HEK293 (cell line): Measurements from ENCODE around the gene SH3BP4.
A peak's percentile ranks its signal among the peaks of the same experiment; 100 is the strongest.
"Not testable (repeated sequence)": the region's sequence is repeated elsewhere in the genome, so short reads cannot be mapped to it uniquely, and the experiment has no call there.

ENCODE experiments used
- CTCF ChIA-PET: fragments of 350-600 bp; formaldehyde crosslinking; extraction: SDS; loops from one replicate; lab custom pipeline; 2021; ENCODE audit warnings: antibody characterized with exemption; lab: Yijun Ruan, JAX
- POLR2A ChIA-PET: fragments of 300-600 bp; formaldehyde crosslinking; extraction: SDS; loops from one replicate; lab custom pipeline; 2020; ENCODE audit warnings: antibody characterized with exemption, inconsistent platforms; lab: Yijun Ruan, JAX
- H3K27ac ChIP-seq: fragments of 200-500 bp; sonication (Bioruptor generic); 2 replicates; pipeline ENCODE4 v1.5.1; 2014; ENCODE audit warnings: low read depth, low read length, control low read depth, inconsistent platforms; ENCODE audit errors: extremely low read depth
- H3K36me3 ChIP-seq, 2 experiments: fragments of 200-500 bp in 1 of 2; sonication (Bioruptor generic) in 1 of 2; 1 replicate in 1 of 2; 2 replicates in 1 of 2; pipeline ENCODE4 v1.5.1; 2014 to 2017; ENCODE audit warnings: inconsistent platforms in 2 of 2, low read length in 2 of 2; ENCODE audit not compliant: control insufficient read depth in 2 of 2, insufficient read depth in 1 of 2
- H3K4me1 ChIP-seq: fragments of 200-500 bp; sonication (Bioruptor generic); 2 replicates; pipeline ENCODE4 v1.5.1; 2014; ENCODE audit warnings: mild to moderate bottlenecking, low read length, inconsistent platforms; ENCODE audit not compliant: control insufficient read depth, insufficient read depth
- H3K4me3 ChIP-seq: 2 replicates; pipeline ENCODE4 v1.5.1; 2011; ENCODE audit warnings: low read depth, mild to moderate bottlenecking, control low read depth, low read length, moderate library complexity
- H3K9me3 ChIP-seq: fragments of 200-500 bp; sonication (Bioruptor generic); 2 replicates; pipeline ENCODE4 v1.5.1; 2014; ENCODE audit warnings: low read depth, low read length, inconsistent platforms; ENCODE audit not compliant: control insufficient read depth, insufficient read depth
- GLIS2 ChIP-seq: fragments of 450-650 bp; formaldehyde crosslinking; IDR thresholded peaks from 2 replicates; pipeline ENCODE4 v1.5.1; 2016; ENCODE audit warnings: missing biosample characterization, missing genetic modification characterization
- HOXD13 ChIP-seq: sonication (generic); formaldehyde crosslinking; IDR thresholded peaks from 2 replicates; pipeline ENCODE4 v1.8.0; 2022; ENCODE audit warnings: missing genetic modification reagents, borderline replicate concordance
- OSR2 ChIP-seq: fragments of 450-650 bp; formaldehyde crosslinking; IDR thresholded peaks from 2 replicates; pipeline ENCODE4 v1.5.1; 2016; ENCODE audit warnings: missing biosample characterization, missing genetic modification characterization
- SCRT1 ChIP-seq: fragments of 450-650 bp; formaldehyde crosslinking; IDR thresholded peaks from 2 replicates; pipeline ENCODE4 v1.5.1; 2016; ENCODE audit warnings: missing biosample characterization, missing genetic modification characterization, borderline replicate concordance
- ZBTB48 ChIP-seq: fragments of 450-650 bp; formaldehyde crosslinking; IDR thresholded peaks from 2 replicates; pipeline ENCODE4 v1.5.1; 2016; ENCODE audit warnings: missing biosample characterization, missing genetic modification characterization
- ZFHX2 ChIP-seq: fragments of 450-650 bp; formaldehyde crosslinking; conservative IDR thresholded peaks from 2 replicates; pipeline ENCODE4 v1.5.1; 2016; ENCODE audit warnings: missing biosample characterization, missing genetic modification characterization
- ZFP69B ChIP-seq: fragments of 450-650 bp; formaldehyde crosslinking; IDR thresholded peaks from 2 replicates; pipeline ENCODE4 v1.5.1; 2016; ENCODE audit warnings: missing biosample characterization, missing genetic modification characterization
- ZNF146 ChIP-seq: fragments of 450-650 bp; formaldehyde crosslinking; IDR thresholded peaks from 2 replicates; pipeline ENCODE4 v1.5.1; 2016; ENCODE audit warnings: missing biosample characterization, missing genetic modification characterization
- ZNF404 ChIP-seq: fragments of 450-650 bp; formaldehyde crosslinking; IDR thresholded peaks from 2 replicates; pipeline ENCODE4 v1.5.1; 2017; ENCODE audit warnings: missing biosample characterization, missing genetic modification characterization
- ZNF426 ChIP-seq: fragments of 450-650 bp; formaldehyde crosslinking; IDR thresholded peaks from 2 replicates; pipeline ENCODE4 v1.5.1; 2017; ENCODE audit warnings: missing biosample characterization, missing genetic modification characterization, mild to moderate bottlenecking, inconsistent platforms, moderate library complexity
- ZNF529 ChIP-seq: fragments of 450-650 bp; formaldehyde crosslinking; IDR thresholded peaks from 2 replicates; pipeline ENCODE4 v1.5.1; 2017; ENCODE audit warnings: missing genetic modification characterization, missing biosample characterization; ENCODE audit not compliant: insufficient replicate concordance
- ZNF544 ChIP-seq: fragments of 450-650 bp; formaldehyde crosslinking; IDR thresholded peaks from 2 replicates; pipeline ENCODE4 v1.5.0; 2017; ENCODE audit warnings: missing biosample characterization, missing genetic modification characterization
- ZNF549 ChIP-seq: fragments of 450-650 bp; IDR thresholded peaks from 2 replicates; pipeline ENCODE4 v1.5.1; 2018; ENCODE audit warnings: missing biosample characterization, missing genetic modification characterization, mild to moderate bottlenecking, inconsistent platforms, moderate library complexity
- ZNF621 ChIP-seq: fragments of 450-650 bp; formaldehyde crosslinking; IDR thresholded peaks from 2 replicates; pipeline ENCODE4 v1.5.1; 2017; ENCODE audit warnings: missing biosample characterization, missing genetic modification characterization
- ZNF830 ChIP-seq: fragments of 450-650 bp; IDR thresholded peaks from 2 replicates; pipeline ENCODE4 v1.5.0; 2018; ENCODE audit warnings: missing biosample characterization, missing genetic modification characterization, low read depth, mild to moderate bottlenecking, moderate library complexity
- TF ChIP-seq, protein P1 (sequence below): fragments of 450-650 bp; formaldehyde crosslinking; IDR thresholded peaks from 2 replicates; pipeline ENCODE4 v1.5.1; 2016; ENCODE audit warnings: missing biosample characterization, missing genetic modification characterization
- TF ChIP-seq, protein P2 (sequence below): fragments of 450-650 bp; IDR thresholded peaks from 2 replicates; pipeline ENCODE4 v1.5.1; 2018; ENCODE audit warnings: missing biosample characterization, mild to moderate bottlenecking, missing genetic modification characterization
- TF ChIP-seq, protein P3 (sequence below): fragments of 450-650 bp; formaldehyde crosslinking; optimal IDR thresholded peaks from 2 replicates; pipeline ENCODE3; 2016; ENCODE audit warnings: missing biosample characterization, mild to moderate bottlenecking, missing genetic modification characterization
- TF ChIP-seq, protein P4 (sequence below): fragments of 450-650 bp; formaldehyde crosslinking; IDR thresholded peaks from 2 replicates; pipeline ENCODE4 v1.5.1; 2016; ENCODE audit warnings: missing biosample characterization, missing genetic modification characterization
- TF ChIP-seq, protein P5 (sequence below): fragments of 450-650 bp; formaldehyde crosslinking; IDR thresholded peaks from 2 replicates; pipeline ENCODE4 v1.5.1; 2016; ENCODE audit warnings: missing biosample characterization, missing genetic modification characterization
- TF ChIP-seq, protein P6 (sequence below): fragments of 450-650 bp; formaldehyde crosslinking; IDR thresholded peaks from 2 replicates; pipeline ENCODE4 v1.5.1; 2017; ENCODE audit warnings: missing biosample characterization, missing genetic modification characterization
- TF ChIP-seq, protein P7 (sequence below): sonication (generic); formaldehyde crosslinking; IDR thresholded peaks from 2 replicates; pipeline ENCODE4 v1.8.1; 2022; ENCODE audit warnings: mild to moderate bottlenecking, moderate library complexity, missing genetic modification reagents
- TF ChIP-seq, protein P8 (sequence below): fragments of 450-650 bp; IDR thresholded peaks from 2 replicates; pipeline ENCODE4 v1.5.1; 2018; ENCODE audit warnings: missing biosample characterization, missing genetic modification characterization

SH3BP4 gene

DNA sequence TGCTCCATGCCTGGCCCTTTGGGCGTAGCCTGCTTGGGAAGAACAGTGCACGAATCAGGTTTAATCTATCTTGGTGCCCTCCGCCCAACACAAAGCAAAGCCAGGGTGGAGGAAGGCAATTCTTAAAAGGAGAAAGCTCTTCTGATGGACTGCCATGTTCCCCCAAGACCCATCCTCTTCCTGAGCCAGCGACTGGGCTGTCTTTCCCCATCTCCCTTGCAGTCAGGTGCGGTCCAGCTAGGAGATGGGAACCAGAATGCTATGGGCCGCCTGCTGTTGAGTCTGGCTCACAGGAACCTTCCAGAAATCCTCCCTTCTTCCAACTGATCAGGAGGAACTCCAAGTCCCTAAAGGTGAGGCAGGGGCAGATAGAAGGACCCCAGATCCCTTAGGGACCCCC lies 105.0 kb downstream of the SH3BP4 start (continued):
- TF ChIP-seq, protein P1, sequence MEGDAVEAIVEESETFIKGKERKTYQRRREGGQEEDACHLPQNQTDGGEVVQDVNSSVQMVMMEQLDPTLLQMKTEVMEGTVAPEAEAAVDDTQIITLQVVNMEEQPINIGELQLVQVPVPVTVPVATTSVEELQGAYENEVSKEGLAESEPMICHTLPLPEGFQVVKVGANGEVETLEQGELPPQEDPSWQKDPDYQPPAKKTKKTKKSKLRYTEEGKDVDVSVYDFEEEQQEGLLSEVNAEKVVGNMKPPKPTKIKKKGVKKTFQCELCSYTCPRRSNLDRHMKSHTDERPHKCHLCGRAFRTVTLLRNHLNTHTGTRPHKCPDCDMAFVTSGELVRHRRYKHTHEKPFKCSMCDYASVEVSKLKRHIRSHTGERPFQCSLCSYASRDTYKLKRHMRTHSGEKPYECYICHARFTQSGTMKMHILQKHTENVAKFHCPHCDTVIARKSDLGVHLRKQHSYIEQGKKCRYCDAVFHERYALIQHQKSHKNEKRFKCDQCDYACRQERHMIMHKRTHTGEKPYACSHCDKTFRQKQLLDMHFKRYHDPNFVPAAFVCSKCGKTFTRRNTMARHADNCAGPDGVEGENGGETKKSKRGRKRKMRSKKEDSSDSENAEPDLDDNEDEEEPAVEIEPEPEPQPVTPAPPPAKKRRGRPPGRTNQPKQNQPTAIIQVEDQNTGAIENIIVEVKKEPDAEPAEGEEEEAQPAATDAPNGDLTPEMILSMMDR, result no peak
- TF ChIP-seq ZBTB48 (tag by site-specific recombination), result no peak
- TF ChIP-seq ZNF549 (tag by site-specific recombination), result no peak
- no peak for TF ChIP-seq GLIS2 (tag by site-specific recombination)
- no peak for TF ChIP-seq OSR2
- no peak for TF ChIP-seq SCRT1 (tag by site-specific recombination)
- TF ChIP-seq ZFHX2 (tag by site-specific recombination), result no peak
- no peak for TF ChIP-seq ZNF404
- TF ChIP-seq, protein P2, sequence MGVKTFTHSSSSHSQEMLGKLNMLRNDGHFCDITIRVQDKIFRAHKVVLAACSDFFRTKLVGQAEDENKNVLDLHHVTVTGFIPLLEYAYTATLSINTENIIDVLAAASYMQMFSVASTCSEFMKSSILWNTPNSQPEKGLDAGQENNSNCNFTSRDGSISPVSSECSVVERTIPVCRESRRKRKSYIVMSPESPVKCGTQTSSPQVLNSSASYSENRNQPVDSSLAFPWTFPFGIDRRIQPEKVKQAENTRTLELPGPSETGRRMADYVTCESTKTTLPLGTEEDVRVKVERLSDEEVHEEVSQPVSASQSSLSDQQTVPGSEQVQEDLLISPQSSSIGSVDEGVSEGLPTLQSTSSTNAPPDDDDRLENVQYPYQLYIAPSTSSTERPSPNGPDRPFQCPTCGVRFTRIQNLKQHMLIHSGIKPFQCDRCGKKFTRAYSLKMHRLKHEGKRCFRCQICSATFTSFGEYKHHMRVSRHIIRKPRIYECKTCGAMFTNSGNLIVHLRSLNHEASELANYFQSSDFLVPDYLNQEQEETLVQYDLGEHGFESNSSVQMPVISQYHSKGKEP (tag by site-specific recombination), result no peak

DNA sequence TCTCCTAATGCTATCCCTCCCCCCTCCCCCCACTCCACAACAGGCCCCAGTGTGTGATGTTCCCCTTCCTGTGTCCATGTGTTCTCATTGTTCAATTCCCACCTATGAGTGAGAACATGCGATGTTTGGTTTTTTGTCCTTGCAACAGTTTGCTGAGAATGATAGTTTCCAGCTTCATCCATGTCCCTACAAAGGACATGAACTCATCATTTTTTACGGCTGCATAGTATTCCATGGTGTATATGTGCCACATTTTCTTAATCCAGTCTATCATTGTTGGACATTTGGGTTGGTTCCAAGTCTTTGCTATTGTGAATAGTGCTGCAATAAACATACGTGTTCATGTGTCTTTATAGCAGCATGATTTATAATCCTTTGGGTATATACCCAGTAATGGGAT lies 105.8 kb downstream of the SH3BP4 start:
- not testable (repeated sequence) for H3K4me1 ChIP-seq, H3K27ac ChIP-seq, H3K4me3 ChIP-seq, H3K9me3 ChIP-seq
- H3K36me3 ChIP-seq, result peaks cover 0 to 38% of the 10 kb centered on the region in 2 experiments; a peak in 1 of 3 replicates
- CTCF ChIA-PET, result interaction anchor here (0.8 to 0.9 kb wide), 2 partner anchors 59 to 506 kb away, joined by 3 to 4 read pairs; no protein-coding TSS in a partner anchor
- peak; percentile 92 for TF ChIP-seq ZNF146 (tag by site-specific recombination)
- POLR2A ChIA-PET, result interaction anchor here (0.7 kb wide), 1 partner anchor 176 kb away, joined by 5 read pairs; no protein-coding TSS in a partner anchor

DNA sequence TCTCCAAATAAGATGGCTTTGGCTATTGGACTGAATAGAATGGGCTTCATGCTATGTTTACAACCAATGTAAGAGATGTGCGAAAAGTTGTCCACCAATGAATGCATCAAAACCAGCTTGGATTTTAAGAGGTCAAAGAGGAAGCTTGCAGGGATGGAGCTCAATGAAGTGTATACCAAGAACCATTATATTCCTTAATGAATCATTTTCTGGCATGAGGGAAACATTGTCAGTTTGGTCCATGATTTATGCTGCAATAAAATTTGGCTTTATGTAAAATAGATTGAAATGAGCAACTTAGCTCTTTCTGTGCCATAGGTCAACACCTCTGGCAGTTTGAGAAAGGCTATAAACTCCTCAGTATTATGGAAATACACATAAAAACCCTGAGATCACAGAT lies 107.3 kb downstream of the SH3BP4 start:
- CTCF ChIA-PET, result interaction anchor here (0.7 to 0.8 kb wide), 2 partner anchors 10 to 514 kb away, joined by 3 read pairs; no protein-coding TSS in a partner anchor
- H3K9me3 ChIP-seq, result no peaks in the 10 kb centered on the region
- POLR2A ChIA-PET, result no interaction called here
- no peak overlapping the region for H3K27ac ChIP-seq
- H3K4me3 ChIP-seq, result no peak overlapping the region
- no peaks in the 10 kb centered on the region for H3K4me1 ChIP-seq
- peaks cover 0 to 23% of the 10 kb centered on the region in 2 experiments; a peak in 1 of 3 replicates for H3K36me3 ChIP-seq
- TF ChIP-seq, protein P3, sequence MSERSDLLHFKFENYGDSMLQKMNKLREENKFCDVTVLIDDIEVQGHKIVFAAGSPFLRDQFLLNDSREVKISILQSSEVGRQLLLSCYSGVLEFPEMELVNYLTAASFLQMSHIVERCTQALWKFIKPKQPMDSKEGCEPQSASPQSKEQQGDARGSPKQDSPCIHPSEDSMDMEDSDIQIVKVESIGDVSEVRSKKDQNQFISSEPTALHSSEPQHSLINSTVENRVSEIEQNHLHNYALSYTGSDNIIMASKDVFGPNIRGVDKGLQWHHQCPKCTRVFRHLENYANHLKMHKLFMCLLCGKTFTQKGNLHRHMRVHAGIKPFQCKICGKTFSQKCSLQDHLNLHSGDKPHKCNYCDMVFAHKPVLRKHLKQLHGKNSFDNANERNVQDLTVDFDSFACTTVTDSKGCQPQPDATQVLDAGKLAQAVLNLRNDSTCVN, result no peak
- TF ChIP-seq ZNF529 (tag by site-specific recombination) (no peak), HOXD13 (CRISPR knock-in tag) (no peak), GLIS2 (tag by site-specific recombination) (no peak), ZNF426 (tag by site-specific recombination) (no peak), ZFP69B (tag by site-specific recombination) (no peak), ZNF544 (tag by site-specific recombination) (no peak), ZNF830 (tag by site-specific recombination) (no peak), ZNF621 (tag by site-specific recombination) (no peak)
- TF ChIP-seq, protein P4, sequence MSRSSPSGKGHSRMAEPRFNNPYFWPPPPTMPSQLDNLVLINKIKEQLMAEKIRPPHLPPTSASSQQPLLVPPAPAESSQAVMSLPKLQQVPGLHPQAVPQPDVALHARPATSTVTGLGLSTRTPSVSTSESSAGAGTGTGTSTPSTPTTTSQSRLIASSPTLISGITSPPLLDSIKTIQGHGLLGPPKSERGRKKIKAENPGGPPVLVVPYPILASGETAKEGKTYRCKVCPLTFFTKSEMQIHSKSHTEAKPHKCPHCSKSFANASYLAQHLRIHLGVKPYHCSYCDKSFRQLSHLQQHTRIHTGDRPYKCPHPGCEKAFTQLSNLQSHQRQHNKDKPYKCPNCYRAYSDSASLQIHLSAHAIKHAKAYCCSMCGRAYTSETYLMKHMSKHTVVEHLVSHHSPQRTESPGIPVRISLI (tag by site-specific recombination), result no peak
- TF ChIP-seq, protein P5, sequence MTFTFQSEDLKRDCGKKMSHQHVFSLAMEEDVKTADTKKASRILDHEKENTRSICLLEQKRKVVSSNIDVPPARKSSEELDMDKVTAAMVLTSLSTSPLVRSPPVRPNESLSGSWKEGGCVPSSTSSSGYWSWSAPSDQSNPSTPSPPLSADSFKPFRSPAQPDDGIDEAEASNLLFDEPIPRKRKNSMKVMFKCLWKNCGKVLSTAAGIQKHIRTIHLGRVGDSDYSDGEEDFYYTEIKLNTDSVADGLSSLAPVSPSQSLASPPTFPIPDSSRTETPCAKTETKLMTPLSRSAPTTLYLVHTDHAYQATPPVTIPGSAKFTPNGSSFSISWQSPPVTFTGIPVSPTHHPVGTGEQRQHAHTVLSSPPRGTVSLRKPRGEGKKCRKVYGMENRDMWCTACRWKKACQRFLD, result no peak
- TF ChIP-seq, protein P6, sequence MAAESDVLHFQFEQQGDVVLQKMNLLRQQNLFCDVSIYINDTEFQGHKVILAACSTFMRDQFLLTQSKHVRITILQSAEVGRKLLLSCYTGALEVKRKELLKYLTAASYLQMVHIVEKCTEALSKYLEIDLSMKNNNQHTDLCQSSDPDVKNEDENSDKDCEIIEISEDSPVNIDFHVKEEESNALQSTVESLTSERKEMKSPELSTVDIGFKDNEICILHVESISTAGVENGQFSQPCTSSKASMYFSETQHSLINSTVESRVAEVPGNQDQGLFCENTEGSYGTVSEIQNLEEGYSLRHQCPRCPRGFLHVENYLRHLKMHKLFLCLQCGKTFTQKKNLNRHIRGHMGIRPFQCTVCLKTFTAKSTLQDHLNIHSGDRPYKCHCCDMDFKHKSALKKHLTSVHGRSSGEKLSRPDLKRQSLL (tag by site-specific recombination), result no peak
- TF ChIP-seq, protein P7, sequence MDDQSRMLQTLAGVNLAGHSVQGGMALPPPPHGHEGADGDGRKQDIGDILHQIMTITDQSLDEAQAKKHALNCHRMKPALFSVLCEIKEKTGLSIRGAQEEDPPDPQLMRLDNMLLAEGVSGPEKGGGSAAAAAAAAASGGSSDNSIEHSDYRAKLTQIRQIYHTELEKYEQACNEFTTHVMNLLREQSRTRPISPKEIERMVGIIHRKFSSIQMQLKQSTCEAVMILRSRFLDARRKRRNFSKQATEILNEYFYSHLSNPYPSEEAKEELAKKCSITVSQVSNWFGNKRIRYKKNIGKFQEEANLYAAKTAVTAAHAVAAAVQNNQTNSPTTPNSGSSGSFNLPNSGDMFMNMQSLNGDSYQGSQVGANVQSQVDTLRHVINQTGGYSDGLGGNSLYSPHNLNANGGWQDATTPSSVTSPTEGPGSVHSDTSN (CRISPR knock-in tag), result no peak
- TF ChIP-seq, protein P8, sequence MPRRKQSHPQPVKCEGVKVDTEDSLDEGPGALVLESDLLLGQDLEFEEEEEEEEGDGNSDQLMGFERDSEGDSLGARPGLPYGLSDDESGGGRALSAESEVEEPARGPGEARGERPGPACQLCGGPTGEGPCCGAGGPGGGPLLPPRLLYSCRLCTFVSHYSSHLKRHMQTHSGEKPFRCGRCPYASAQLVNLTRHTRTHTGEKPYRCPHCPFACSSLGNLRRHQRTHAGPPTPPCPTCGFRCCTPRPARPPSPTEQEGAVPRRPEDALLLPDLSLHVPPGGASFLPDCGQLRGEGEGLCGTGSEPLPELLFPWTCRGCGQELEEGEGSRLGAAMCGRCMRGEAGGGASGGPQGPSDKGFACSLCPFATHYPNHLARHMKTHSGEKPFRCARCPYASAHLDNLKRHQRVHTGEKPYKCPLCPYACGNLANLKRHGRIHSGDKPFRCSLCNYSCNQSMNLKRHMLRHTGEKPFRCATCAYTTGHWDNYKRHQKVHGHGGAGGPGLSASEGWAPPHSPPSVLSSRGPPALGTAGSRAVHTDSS (tag by site-specific recombination), result no peak
